GM12878 (cell line): Measurements from ENCODE around the gene C1QTNF12. TPM values are rescaled to one million over a fixed set of nuclear protein-coding genes. Genes with fewer than 3 reads are reported as not detected.

Experiments used
- ATAC-seq: fragments of 200-7000 bp; cut with Tn5 transposase; 3 replicates; pipeline ENCODE4 v1.9.1; 2020; ENCODE audit warnings: mild to moderate bottlenecking, moderate library complexity
- BruUV-seq: library from RNA; stranded (reverse); fragments of 400-500 nt; replicated peaks from 2 replicates; lab custom pipeline; 2021; lab: Mats Ljungman, UMichigan
- CTCF ChIA-PET: fragments of 300-600 bp; sonication (Branson Sonifier 250); formaldehyde crosslinking; extraction: SDS; loops from one replicate; lab custom pipeline; 2021; ENCODE audit warnings: inconsistent platforms; lab: Yijun Ruan, JAX
- POLR2A ChIA-PET: fragments of 350-600 bp; formaldehyde crosslinking; extraction: SDS; loops from one replicate; lab custom pipeline; 2021; ENCODE audit warnings: inconsistent platforms; lab: Charles Lee
- RAD21 ChIA-PET: fragments of 300-600 bp; sonication (Branson Sonifier 250); formaldehyde crosslinking; loops from one replicate; lab custom pipeline; 2023; ENCODE audit warnings: antibody characterized with exemption; ENCODE audit not compliant: unreplicated experiment; lab: Charles Lee
- SMC1A ChIA-PET: fragments of 300-600 bp; sonication (Branson Sonifier 250); formaldehyde crosslinking; loops from one replicate; lab custom pipeline; 2023; ENCODE audit not compliant: unreplicated experiment, uncharacterized antibody; lab: Charles Lee
- DNase-seq: peaks from one replicate; pipeline ENCODE4 v3.0.0-alpha.2; 2011; ENCODE audit warnings: low read depth, low spot score
- FAIRE-seq: peaks from 3 replicates; lab custom pipeline; 2011; peaks lifted over from hg19 to GRCh38; lab: Jason Lieb, UNC
- H2AFZ ChIP-seq: 2 replicates; pipeline ENCODE4 v1.6.0; 2011; ENCODE audit warnings: low read depth, low read length, control low read depth; ENCODE audit not compliant: control insufficient read depth
- H3K27ac ChIP-seq: 2 replicates; pipeline ENCODE4 v1.5.1; 2011; ENCODE audit warnings: control low read depth; ENCODE audit not compliant: control insufficient read depth, insufficient read depth
- H3K27me3 ChIP-seq, 2 experiments: replicated peaks in 1 of 2; 2 replicates each; pipeline versions ENCODE4 v1.6.0 to v1.6.1; 2011; ENCODE audit warnings: low read length in 1 of 2; ENCODE audit not compliant: control insufficient read depth in 2 of 2, insufficient read depth in 2 of 2
- H3K36me3 ChIP-seq, 2 experiments: 2 replicates each; pipeline ENCODE4 v1.5.1; 2011; ENCODE audit warnings: low read length in 1 of 2; ENCODE audit not compliant: control insufficient read depth in 2 of 2, insufficient read depth in 2 of 2
- H3K4me1 ChIP-seq: 2 replicates; pipeline ENCODE4 v1.6.1; 2011; ENCODE audit warnings: mild to moderate bottlenecking, low read length, moderate library complexity, mixed read lengths; ENCODE audit not compliant: control insufficient read depth, insufficient read depth
- H3K4me2 ChIP-seq: 2 replicates; pipeline ENCODE4 v1.6.0; 2011; ENCODE audit warnings: control low read depth; ENCODE audit not compliant: control insufficient read depth, insufficient read depth
- H3K4me3 ChIP-seq: fragments of 200-600 bp; sonication (generic); 2 replicates; pipeline ENCODE4 v1.5.1; 2016
- H3K79me2 ChIP-seq: 2 replicates; pipeline ENCODE4 v1.6.0; 2011; ENCODE audit warnings: low read length; ENCODE audit not compliant: control insufficient read depth, insufficient read depth
- H3K9ac ChIP-seq: 2 replicates; pipeline ENCODE4 v1.8.0; 2011; ENCODE audit warnings: low read length, control low read depth, mixed read lengths; ENCODE audit not compliant: control insufficient read depth, insufficient read depth
- H3K9me3 ChIP-seq: replicated peaks from 3 replicates; pipeline ENCODE4 v1.5.1; 2011; ENCODE audit warnings: mild to moderate bottlenecking, low read length; ENCODE audit not compliant: control insufficient read depth, insufficient read depth
- H4K20me1 ChIP-seq: 2 replicates; pipeline ENCODE4 v1.6.0; 2011; ENCODE audit not compliant: control insufficient read depth, insufficient read depth
- IRF4 ChIP-seq: IDR thresholded peaks from 2 replicates; pipeline ENCODE4 v1.6.1; 2011; ENCODE audit warnings: low read depth, low read length
- TBL1XR1 ChIP-seq: IDR thresholded peaks from 2 replicates; pipeline ENCODE4 v1.6.1; 2012; ENCODE audit warnings: low read depth, low read length, improper control_type of control experiment
- WGBS: methylation state at CpG from one replicate; pipeline ENCODE4 v1.1.6; 2016; ENCODE audit warnings: low lambda C conversion rate; ENCODE audit not compliant: insufficient replicate concordance, insufficient coverage; ENCODE audit errors: missing lambda C conversion rate; 5-methylcytosine and 5-hydroxymethylcytosine counted together
- in situ Hi-C: fragments of 300-500 bp; cut with MboI; formaldehyde crosslinking; loops from 9 replicates; pipeline ENCODE4 v1.14.3; 2018; ENCODE audit warnings: mixed read lengths
- intact Hi-C: fragments of 100-400 bp; cut with micrococcal nuclease; formaldehyde crosslinking; loops from one replicate; pipeline ENCODE4 v1.14.2; 2022; ENCODE audit not compliant: unreplicated experiment
- polyA plus RNA-seq, 11 experiments: library from polyadenylated mRNA; depleted of rRNA in 4 of 11; unstranded in 6 of 11; stranded (reverse) in 5 of 11; fragments of >200 nt; fragmentation: Nextera tagmentation in 4 of 11; fragmentation: Illumina TruSeq in 1 of 11; extraction: Ambion mirVana in 4 of 11; extraction: Trizol in 1 of 11; gene quantifications; 1 replicate in 1 of 11; 2 replicates in 10 of 11; pipeline versions ENCODE4 v1.2.1 to v1.2.3, GENCODE V29; 2011 to 2016; ENCODE audit warnings: inconsistent platforms in 2 of 11, missing spikeins in 2 of 11, low read depth in 1 of 11
- total RNA-seq, 4 experiments: library from RNA; depleted of rRNA in 3 of 4; stranded (reverse); fragments of >200 nt in 3 of 4; fragmentation: Illumina TruSeq in 1 of 4; extraction: Trizol in 1 of 4; gene quantifications; 2 replicates each; pipeline versions ENCODE4 v1.2.1 to v1.2.3, GENCODE V29; 2013 to 2021
- TF ChIP-seq, protein P1 (sequence below): fragments of 450-650 bp; IDR thresholded peaks from 2 replicates; pipeline ENCODE4 v1.6.1; 2017; ENCODE audit warnings: mild to moderate bottlenecking, moderate library complexity

C1QTNF12 gene
- total and polyA plus RNA-seq, 10 of the 15 experiments (the other 5 are each of a cell fraction or from before 2014, with no cell fraction given): 0.17 to 1.0 (median 0.31) TPM; not detected in 5

DNA sequence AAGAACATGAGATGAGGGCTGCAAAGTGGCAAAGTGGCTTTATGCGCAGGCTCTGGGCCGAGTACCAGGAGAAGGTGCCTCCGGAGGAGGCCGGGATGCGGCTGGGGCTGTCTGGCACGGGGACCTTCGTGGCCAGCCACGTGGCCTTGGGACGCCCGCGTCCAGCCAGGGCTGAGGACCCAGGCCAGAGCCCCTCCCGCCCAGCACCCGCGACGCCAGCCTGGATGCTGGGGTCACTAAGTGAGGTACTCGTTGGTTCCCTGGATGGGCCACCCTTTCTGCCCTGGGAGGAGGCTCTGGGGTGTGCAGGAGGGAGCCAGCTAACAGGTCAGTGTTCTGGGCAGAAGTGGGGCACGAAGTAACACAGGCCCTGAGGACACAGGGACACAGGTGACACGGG is 46.3 kb upstream of the C1QTNF12 start:
- no peak for TF ChIP-seq TBL1XR1
- no peak for TF ChIP-seq IRF4
- TF ChIP-seq, protein P1, sequence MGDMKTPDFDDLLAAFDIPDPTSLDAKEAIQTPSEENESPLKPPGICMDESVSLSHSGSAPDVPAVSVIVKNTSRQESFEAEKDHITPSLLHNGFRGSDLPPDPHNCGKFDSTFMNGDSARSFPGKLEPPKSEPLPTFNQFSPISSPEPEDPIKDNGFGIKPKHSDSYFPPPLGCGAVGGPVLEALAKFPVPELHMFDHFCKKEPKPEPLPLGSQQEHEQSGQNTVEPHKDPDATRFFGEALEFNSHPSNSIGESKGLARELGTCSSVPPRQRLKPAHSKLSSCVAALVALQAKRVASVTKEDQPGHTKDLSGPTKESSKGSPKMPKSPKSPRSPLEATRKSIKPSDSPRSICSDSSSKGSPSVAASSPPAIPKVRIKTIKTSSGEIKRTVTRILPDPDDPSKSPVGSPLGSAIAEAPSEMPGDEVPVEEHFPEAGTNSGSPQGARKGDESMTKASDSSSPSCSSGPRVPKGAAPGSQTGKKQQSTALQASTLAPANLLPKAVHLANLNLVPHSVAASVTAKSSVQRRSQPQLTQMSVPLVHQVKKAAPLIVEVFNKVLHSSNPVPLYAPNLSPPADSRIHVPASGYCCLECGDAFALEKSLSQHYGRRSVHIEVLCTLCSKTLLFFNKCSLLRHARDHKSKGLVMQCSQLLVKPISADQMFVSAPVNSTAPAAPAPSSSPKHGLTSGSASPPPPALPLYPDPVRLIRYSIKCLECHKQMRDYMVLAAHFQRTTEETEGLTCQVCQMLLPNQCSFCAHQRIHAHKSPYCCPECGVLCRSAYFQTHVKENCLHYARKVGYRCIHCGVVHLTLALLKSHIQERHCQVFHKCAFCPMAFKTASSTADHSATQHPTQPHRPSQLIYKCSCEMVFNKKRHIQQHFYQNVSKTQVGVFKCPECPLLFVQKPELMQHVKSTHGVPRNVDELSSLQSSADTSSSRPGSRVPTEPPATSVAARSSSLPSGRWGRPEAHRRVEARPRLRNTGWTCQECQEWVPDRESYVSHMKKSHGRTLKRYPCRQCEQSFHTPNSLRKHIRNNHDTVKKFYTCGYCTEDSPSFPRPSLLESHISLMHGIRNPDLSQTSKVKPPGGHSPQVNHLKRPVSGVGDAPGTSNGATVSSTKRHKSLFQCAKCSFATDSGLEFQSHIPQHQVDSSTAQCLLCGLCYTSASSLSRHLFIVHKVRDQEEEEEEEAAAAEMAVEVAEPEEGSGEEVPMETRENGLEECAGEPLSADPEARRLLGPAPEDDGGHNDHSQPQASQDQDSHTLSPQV: no peak
- POLR2A ChIA-PET: no interaction called here
- in situ Hi-C loops: no loop called here

More for the DNA sequence above, 46.3 kb upstream of the C1QTNF12 start:
- H3K27ac ChIP-seq: no peak overlapping the region
- ATAC-seq (no peak), DNase-seq (no peak), FAIRE-seq (no peak)
- H3K4me2 ChIP-seq: no peak overlapping the region
- no TSS peak for BruUV-seq
- intact Hi-C loops: loop anchor here (2.0 kb wide), 1 partner anchor 308 kb away; no protein-coding TSS in a partner anchor
- ChIA-PET RAD21 (interaction anchor here (3.1 kb wide), 1 partner anchor 170 kb away, joined by 63 read pairs; no protein-coding TSS in a partner anchor), CTCF (no interaction called here), SMC1A (no interaction called here)
- no peaks in the 10 kb centered on the region for H3K36me3 ChIP-seq
- no peaks in the 10 kb centered on the region for H3K4me1 ChIP-seq
- no peak overlapping the region for H3K9ac ChIP-seq
- H4K20me1 ChIP-seq: no peaks in the 10 kb centered on the region
- no peaks in the 10 kb centered on the region for H3K27me3 ChIP-seq
- no peaks in the 10 kb centered on the region for H3K79me2 ChIP-seq
- no peaks in the 10 kb centered on the region for H3K9me3 ChIP-seq
- H3K4me3 ChIP-seq: no peak overlapping the region
- no peak overlapping the region for H2AFZ ChIP-seq
- WGBS: 91% methylated on average over 16 of the region's 18 CpGs
